ENCODE data around the gene PAGR1. TPM values are rescaled to one million over a fixed set of nuclear protein-coding genes. Genes with fewer than 3 reads are reported as not detected.
"Not testable (repeated sequence)": the region's sequence is repeated elsewhere in the genome, so short reads cannot be mapped to it uniquely, and the experiment has no call there.

Gene PAGR1
- 10 to 100 TPM; 15.1 to 16.6 TPM for total RNA-seq
- long read RNA-seq, transcript PAGR1-201 (3 exons, 1,702 nt), result major isoform, 64 of 64 reads
- long read RNA-seq, partial matches to known transcripts, result 0 of 64 reads
- long read RNA-seq, other reads (novel, unspliced or antisense), result 0 of 64 reads

GRCh38 chr16:29815793-29816693, at the start of gene PAGR1:
Gene PAGR1 (plus strand): TSS chr16:29816152. CDS start chr16:29816526, 374 bp downstream.
- intact Hi-C loops (cut with DNase I), result no loop called here
- DNase-seq, result peak; percentile 98
- ATAC-seq, result peak; percentile 79 to 84

GRCh38 chr16:29766571-29766970, 49.4 kb upstream of the PAGR1 start:
- DNase-seq (no peak), ATAC-seq (no peak)
- intact Hi-C loops (cut with DNase I), result loop anchor here in 1 of 2 donors (10.0 kb wide), 1 partner anchor 752 kb away; no protein-coding TSS in a partner anchor

GRCh38 chr16:29767062-29767461, 48.9 kb upstream of the PAGR1 start:
- intact Hi-C loops (cut with DNase I), result loop anchor here in 1 of 2 donors (10.0 kb wide), 1 partner anchor 752 kb away; no protein-coding TSS in a partner anchor
- no peak for DNase-seq
- no peak for ATAC-seq

- no peak for ATAC-seq
- DNase-seq, result no peak
- intact Hi-C loops (cut with DNase I), result loop anchor here in 1 of 2 donors (10.0 kb wide), 1 partner anchor 755 kb away; no protein-coding TSS in a partner anchor
Observed at GRCh38 chr16:29769507-29769906, 46.4 kb upstream of the PAGR1 start.

GRCh38 chr16:29770250-29770929, 45.6 kb upstream of the PAGR1 start:
- intact Hi-C loops (cut with DNase I), result no loop called here
- ATAC-seq, result no peak
- no peak for DNase-seq

- intact Hi-C loops (cut with DNase I); DNase-seq: not testable (repeated sequence)
- ATAC-seq, result peak in 1 of 2 donors; percentile 81
Observed at GRCh38 chr16:29772330-29772729, 43.6 kb upstream of the PAGR1 start.

- intact Hi-C loops (cut with DNase I), result no loop called here
Observed at GRCh38 chr16:29774730-29775129, 41.2 kb upstream of the PAGR1 start.

GRCh38 chr16:29775742-29776408, 40.1 kb upstream of the PAGR1 start:
- intact Hi-C loops (cut with DNase I), result no loop called here
- peak in 1 of 2 donors; percentile 90 for ATAC-seq
- no peak for DNase-seq

More at GRCh38 chr16:29774730-29775129, 41.2 kb upstream of the PAGR1 start:
- no peak for DNase-seq
- ATAC-seq, result no peak

- intact Hi-C loops (cut with DNase I), result no loop called here
- ATAC-seq, result no peak
Observed at GRCh38 chr16:29777576-29778350, 38.2 kb upstream of the PAGR1 start, which contains the start of gene ZG16. Gene ZG16 (plus strand): TSS chr16:29778256. CDS start chr16:29779267, 1,011 bp downstream.

GRCh38 chr16:29779474-29779873, 36.5 kb upstream of the PAGR1 start:
- ATAC-seq, result no peak
- no peak for DNase-seq
- intact Hi-C loops (cut with DNase I), result no loop called here

More at GRCh38 chr16:29777576-29778350, 38.2 kb upstream of the PAGR1 start, which contains the start of gene ZG16:
- no peak for DNase-seq

- intact Hi-C loops (cut with DNase I); ATAC-seq; DNase-seq: not testable (repeated sequence)
Observed at GRCh38 chr16:29783094-29783953, 32.6 kb upstream of the PAGR1 start.

- no peak for ATAC-seq
- intact Hi-C loops (cut with DNase I), result no loop called here
- DNase-seq, result no peak
Observed at GRCh38 chr16:29784157-29784556, 31.8 kb upstream of the PAGR1 start.

GRCh38 chr16:29784901-29785500, 31.0 kb upstream of the PAGR1 start:
- ATAC-seq (peak; percentile 89 to 94), DNase-seq (peak; percentile 84)
- intact Hi-C loops (cut with DNase I), result no loop called here

- intact Hi-C loops (cut with DNase I); DNase-seq; ATAC-seq: not testable (repeated sequence)
Observed at GRCh38 chr16:29787155-29787554, 28.8 kb upstream of the PAGR1 start.

- ATAC-seq (no peak), DNase-seq (no peak)
Observed at GRCh38 chr16:29789775-29790182, 26.2 kb upstream of the PAGR1 start.

GRCh38 chr16:29790183-29790948, 25.6 kb upstream of the PAGR1 start, which contains the start of gene KIF22:
Gene KIF22 (plus strand): TSS chr16:29790751. CDS start chr16:29790760, 9 bp downstream.
- intact Hi-C loops (cut with DNase I), result no loop called here
- DNase-seq (peak; percentile 100), ATAC-seq (peak; percentile 99)

More at GRCh38 chr16:29789775-29790182, 26.2 kb upstream of the PAGR1 start:
- intact Hi-C loops (cut with DNase I), result no loop called here
